A549 (cell line): ENCODE data around the gene CCDC152.

ENCODE experiments used
- CHD4 ChIP-seq: fragments of 200-600 bp; sonication (generic); IDR thresholded peaks from 2 replicates; pipeline ENCODE4 v1.6.1; 2016; ENCODE audit warnings: antibody characterized with exemption, mild to moderate bottlenecking, borderline replicate concordance
- CTCF ChIP-seq: fragments of >200 bp; sonication (Bioruptor Twin); formaldehyde crosslinking; IDR thresholded peaks from 3 replicates; pipeline ENCODE4 v1.5.1; 2016
- ELK1 ChIP-seq: fragments of 150-350 bp; IDR thresholded peaks from 2 replicates; pipeline ENCODE4 v1.6.1; 2014; ENCODE audit warnings: low read depth, mild to moderate bottlenecking, low read length
- RAD21 ChIP-seq, 2 experiments: fragments of >200 bp in 1 of 2; sonication (Bioruptor Twin) in 1 of 2; formaldehyde crosslinking in 1 of 2; IDR thresholded peaks in 1 of 2; conservative IDR thresholded peaks in 1 of 2; 2 replicates in 1 of 2; 3 replicates in 1 of 2; pipeline ENCODE4 v1.6.1; 2012 to 2018; ENCODE audit warnings: inconsistent platforms in 1 of 2

- no peak for TF ChIP-seq CTCF
- TF ChIP-seq RAD21 (conservative IDR thresholded peaks at IDR 0.05 in 1 of 2, IDR thresholded peaks at IDR 0.05 in 1 of 2), result no peak
- TF ChIP-seq CHD4, result no peak
- no peak for TF ChIP-seq ELK1
Observed at GRCh38 chr5:42721484-42721883, 35.1 kb upstream of the CCDC152 start.
